Gastroesophageal sphincter (tissue), 4 donors: ENCODE data around the gene CHST13. TPM values are rescaled to one million over a fixed set of nuclear protein-coding genes. Genes with fewer than 3 reads are reported as not detected.
A peak's percentile ranks its signal among the peaks of the same experiment; 100 is the strongest.
"Not testable (repeated sequence)": the region's sequence is repeated elsewhere in the genome, so short reads cannot be mapped to it uniquely, and the experiment has no call there.

ENCODE experiments used
- ATAC-seq: fragments of 150-250 bp; one replicate; pipeline ENCODE4 v1.9.1; 2016; ENCODE audit warnings: mild to moderate bottlenecking, moderate library complexity
- H3K27ac ChIP-seq, 4 donors: fragments of 200-600 bp; sonication (generic) in 3 of 4; 1 replicate in 3 of 4; 2 replicates in 1 of 4; pipeline ENCODE4 v1.5.1; 2016 to 2019
- H3K27me3 ChIP-seq: fragments of 200-600 bp; sonication (generic); one replicate; pipeline ENCODE4 v1.5.1; 2019
- H3K36me3 ChIP-seq, 2 donors: fragments of 200-600 bp; sonication (generic); one replicate each; pipeline ENCODE4 v1.5.1; 2019; ENCODE audit warnings: control low read depth in 1 of 2
- H3K4me1 ChIP-seq, 3 donors: fragments of 200-600 bp; sonication (generic); 1 replicate in 2 of 3; 2 replicates in 1 of 3; pipeline ENCODE4 v1.5.1; 2016 to 2019; ENCODE audit warnings: control low read depth in 2 of 3
- H3K4me3 ChIP-seq, 2 donors: fragments of 200-600 bp; sonication (generic); one replicate each; pipeline ENCODE4 v1.5.1; 2019; ENCODE audit warnings: mild to moderate bottlenecking in 1 of 2, moderate library complexity in 1 of 2
- H3K9me3 ChIP-seq, 3 donors: fragments of 200-600 bp; sonication (generic); one replicate each; pipeline ENCODE4 v1.5.1; 2017 to 2019; ENCODE audit warnings: control low read depth in 2 of 3
- CTCF ChIP-seq, 4 experiments: fragments of 200-600 bp in 2 of 4; fragments of 450-650 bp in 2 of 4; sonication (generic) in 1 of 4; IDR thresholded peaks; one replicate each; pipeline ENCODE4 v1.5.1; 2017 to 2019; ENCODE audit warnings: antibody characterized with exemption in 4 of 4, mild to moderate bottlenecking in 2 of 4, moderate library complexity in 2 of 4
- EP300 ChIP-seq: sonication (generic); formaldehyde crosslinking; IDR thresholded peaks from one replicate; pipeline ENCODE4 v1.6.1; 2017; ENCODE audit warnings: antibody characterized with exemption, mild to moderate bottlenecking
- POLR2A ChIP-seq, 2 donors: fragments of 450-650 bp; IDR thresholded peaks; one replicate each; pipeline ENCODE4 v1.6.1; 2017; ENCODE audit warnings: antibody characterized with exemption in 2 of 2, mild to moderate bottlenecking in 2 of 2, moderate library complexity in 1 of 2
- POLR2AphosphoS5 ChIP-seq: sonication (generic); formaldehyde crosslinking; IDR thresholded peaks from one replicate; pipeline ENCODE4 v1.6.1; 2017; ENCODE audit warnings: antibody characterized with exemption
- WGBS, 2 donors: methylation state at CpG; one replicate each; pipeline ENCODE4 v1.1.5; 2018; ENCODE audit warnings: low coverage in 1 of 2; 5-methylcytosine and 5-hydroxymethylcytosine counted together
- total RNA-seq, 4 donors: library from RNA; depleted of rRNA; stranded (reverse); fragments of >200 nt; gene quantifications; one replicate each; pipeline ENCODE4 v1.1.0, GENCODE V29; 2016

Gene CHST13
- total RNA-seq, 4 donors from 2014 or later, result 0.52 to 1.4 (median 0.81) TPM; not detected in 1

DNA sequence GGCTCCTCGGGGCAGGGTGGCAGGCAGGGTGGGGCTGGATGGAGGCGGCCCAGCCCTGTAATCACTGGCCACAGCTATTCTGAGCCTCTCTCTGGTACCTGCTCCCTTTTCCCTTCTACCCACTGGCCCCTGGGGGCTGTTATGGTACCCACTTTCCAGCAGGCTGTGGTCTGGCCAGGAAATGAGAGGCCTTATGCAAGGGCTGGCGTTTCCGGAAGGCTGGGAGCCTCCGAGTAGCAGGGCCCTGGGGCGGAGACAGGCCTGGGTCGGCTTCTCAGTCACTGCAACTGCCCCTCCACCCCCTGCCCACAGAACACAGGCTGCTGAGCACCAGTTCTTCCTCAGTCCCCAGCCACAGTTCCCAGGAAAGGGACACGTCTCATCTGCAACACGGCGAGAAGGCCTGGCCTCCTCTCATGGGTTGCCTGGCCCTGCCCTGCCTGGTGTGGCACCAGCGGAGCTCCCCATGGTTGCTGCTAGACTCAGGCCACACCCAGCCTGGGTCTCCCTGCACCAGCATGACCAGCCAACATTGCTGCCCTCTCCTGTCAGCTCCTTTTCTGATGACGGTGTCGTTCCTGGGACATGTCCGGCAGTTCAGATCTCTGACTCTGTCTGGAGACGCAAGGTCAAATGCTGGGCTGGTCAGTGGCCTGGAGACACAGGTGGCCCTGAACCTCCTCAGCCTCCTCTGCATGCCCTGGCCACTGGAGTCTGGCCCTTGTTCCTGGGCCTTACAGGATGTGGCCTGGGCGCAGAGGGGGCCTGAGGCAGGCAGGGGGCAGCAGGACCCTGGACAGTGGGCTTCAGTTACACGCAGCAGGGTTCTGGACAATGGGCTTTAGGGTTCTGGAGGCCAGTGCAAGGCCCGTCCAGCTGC is 6.5 kb downstream of the CHST13 start:
- peak overlapping the region in 1 of 4 donors; percentile 31 for H3K27ac ChIP-seq
- WGBS, 2 donors, result no CpG with 5 or more reads among the region's 18 CpGs
- H3K36me3 ChIP-seq, result no peaks in the 10 kb centered on the region

GRCh38 chr3:126531051-126531330 is 7.0 kb downstream of the CHST13 start:
- TF ChIP-seq POLR2A (IDR thresholded peaks at IDR 0.05), result no peak
- no peak for TF ChIP-seq CTCF (IDR thresholded peaks at IDR 0.05)
- TF ChIP-seq EP300, result no peak
- TF ChIP-seq POLR2AphosphoS5, result no peak
- ATAC-seq, result no peak
- Histone ChIP-seq H3K27ac (peak overlapping the region in 1 of 4 donors; percentile 31), H3K27me3 (peaks cover 26% of the 10 kb centered on the region), H3K4me3 (no peak overlapping the region), H3K9me3 (no peaks in the 10 kb centered on the region), H3K4me1 (no peaks in the 10 kb centered on the region), H3K36me3 (no peaks in the 10 kb centered on the region)
- WGBS, 2 donors, result 64% methylated on average over 2 of the region's 6 CpGs; no CpG with 5 or more reads in 1 of the 2 donors

More for the DNA sequence above, 6.5 kb downstream of the CHST13 start:
- H3K9me3 ChIP-seq, result no peaks in the 10 kb centered on the region
- peak; percentile 59 for ATAC-seq
- TF ChIP-seq POLR2A (IDR thresholded peaks at IDR 0.05), result no peak
- TF ChIP-seq CTCF (IDR thresholded peaks at IDR 0.05), result no peak
- no peak for TF ChIP-seq POLR2AphosphoS5
- TF ChIP-seq EP300, result no peak
- H3K27me3 ChIP-seq, result peaks cover 24% of the 10 kb centered on the region
- H3K4me1 ChIP-seq, result no peaks in the 10 kb centered on the region
- H3K4me3 ChIP-seq, result no peak overlapping the region

- peaks cover 38% of the 10 kb centered on the region for H3K27me3 ChIP-seq
- H3K27ac ChIP-seq, result no peak overlapping the region
- ATAC-seq, result no peak
- TF ChIP-seq EP300, result no peak
- TF ChIP-seq POLR2AphosphoS5, result no peak
- TF ChIP-seq POLR2A (IDR thresholded peaks at IDR 0.05), result no peak
- no peak for TF ChIP-seq CTCF (IDR thresholded peaks at IDR 0.05)
- no peaks in the 10 kb centered on the region for H3K36me3 ChIP-seq
- H3K9me3 ChIP-seq, result no peaks in the 10 kb centered on the region
- H3K4me3 ChIP-seq, result no peak overlapping the region
- no peaks in the 10 kb centered on the region for H3K4me1 ChIP-seq
These were observed 9.6 kb downstream of the CHST13 start for GRCh38 chr3:126533506-126533905.

DNA sequence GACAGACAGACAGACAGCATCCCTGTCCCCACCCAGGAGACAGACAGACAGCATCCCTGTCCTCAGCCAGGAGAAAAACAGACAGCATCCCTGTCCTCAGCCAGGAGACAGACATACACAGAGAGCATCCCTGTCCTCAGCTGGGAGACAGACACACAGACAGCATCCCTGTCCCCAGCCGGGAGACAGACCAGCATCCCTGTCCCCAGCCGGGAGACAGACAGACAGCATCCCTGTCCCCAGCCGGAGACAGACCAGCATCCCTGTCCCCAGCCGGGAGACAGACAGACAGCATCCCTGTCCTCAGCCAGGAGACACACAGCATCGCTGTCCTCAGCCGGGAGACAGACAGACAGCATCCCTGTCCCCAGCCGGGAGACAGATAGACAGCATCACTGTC is 10.8 kb downstream of the CHST13 start:
- H3K4me3 ChIP-seq, H3K4me1 ChIP-seq, H3K9me3 ChIP-seq, H3K36me3 ChIP-seq, H3K27ac ChIP-seq, ATAC-seq: not testable (repeated sequence)
- 60 to 63% methylated on average over 2 to 3 of the region's 7 CpGs for WGBS, 2 donors
- peaks cover 38% of the 10 kb centered on the region for H3K27me3 ChIP-seq

GRCh38 chr3:126535636-126536035 is 11.7 kb downstream of the CHST13 start:
- ATAC-seq, result no peak
- H3K4me1 ChIP-seq, result peaks cover 0 to 2% (median 0%) of the 10 kb centered on the region in 3 donors
- peaks cover 41% of the 10 kb centered on the region for H3K27me3 ChIP-seq
- H3K36me3 ChIP-seq, result no peaks in the 10 kb centered on the region
- no peak overlapping the region for H3K27ac ChIP-seq
- no peaks in the 10 kb centered on the region for H3K9me3 ChIP-seq
- no peak for TF ChIP-seq POLR2A (IDR thresholded peaks at IDR 0.05)
- no peak overlapping the region for H3K4me3 ChIP-seq

DNA sequence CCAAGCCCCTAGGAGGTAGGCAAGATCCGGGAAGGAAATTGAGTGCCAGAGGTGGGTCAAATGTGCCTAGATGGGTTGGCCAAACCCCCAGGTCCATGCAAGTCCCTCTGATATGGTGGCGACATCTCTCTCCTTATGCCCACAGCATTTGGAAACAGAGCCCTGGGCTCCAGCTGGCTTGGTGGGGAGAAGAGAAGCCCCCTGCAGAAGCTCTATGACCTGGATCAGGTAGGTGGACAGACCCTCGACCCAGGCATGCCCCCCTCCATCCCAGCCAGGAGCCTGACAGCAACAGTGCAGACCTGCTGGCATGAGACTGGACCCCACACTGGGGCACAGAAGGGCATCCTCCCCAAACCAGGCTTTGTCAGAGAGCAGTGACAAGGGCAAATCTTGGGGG is 12.2 kb downstream of the CHST13 start:
- whole genome bisulfite sequencing, 2 donors, result 63% methylated on average over 1 of the region's 3 CpGs; no CpG with 5 or more reads in 1 of the 2 donors
- Histone ChIP-seq H3K27me3 (peaks cover 46% of the 10 kb centered on the region), H3K27ac (no peak overlapping the region), H3K36me3 (no peaks in the 10 kb centered on the region), H3K4me3 (no peak overlapping the region), H3K4me1 (peaks cover 0 to 7% (median 0%) of the 10 kb centered on the region in 3 donors), H3K9me3 (no peaks in the 10 kb centered on the region)
- TF ChIP-seq POLR2AphosphoS5 (no peak), CTCF (IDR thresholded peaks at IDR 0.05) (no peak), POLR2A (IDR thresholded peaks at IDR 0.05) (no peak), EP300 (no peak)
- no peak for ATAC-seq
